Keratinocyte (primary cell): Measurements from ENCODE around the gene PEPD. TPM values are rescaled to one million over a fixed set of nuclear protein-coding genes. Genes with fewer than 3 reads are reported as not detected.

Source experiments
- DNase-seq: peaks from one replicate; pipeline ENCODE4 v3.0.0-alpha.2; 2011; ENCODE audit warnings: low read depth, missing footprints, low spot score
- FAIRE-seq: peaks from 2 replicates; lab custom pipeline; 2011; peaks lifted over from hg19 to GRCh38; lab: Jason Lieb, UNC
- H2AFZ ChIP-seq: 2 replicates; pipeline ENCODE4 v1.6.0; 2012; ENCODE audit warnings: low read length, control low read depth, inconsistent platforms; ENCODE audit not compliant: control insufficient read depth
- H3K27ac ChIP-seq: 2 replicates; pipeline ENCODE4 v1.5.1; 2011; ENCODE audit warnings: low read length; ENCODE audit not compliant: control insufficient read depth, insufficient read depth
- H3K27me3 ChIP-seq: 3 replicates; pipeline ENCODE4 v1.6.0; 2011; ENCODE audit warnings: low read length; ENCODE audit not compliant: control insufficient read depth, insufficient read depth; ENCODE audit errors: extremely low read depth
- H3K36me3 ChIP-seq, 2 experiments: 2 replicates in 1 of 2; 3 replicates in 1 of 2; pipeline ENCODE4 v1.5.1; 2011; ENCODE audit warnings: low read length in 2 of 2, mild to moderate bottlenecking in 1 of 2; ENCODE audit not compliant: control insufficient read depth in 2 of 2, insufficient read depth in 2 of 2; ENCODE audit errors: extremely low read depth in 1 of 2
- H3K4me1 ChIP-seq: 3 replicates; pipeline ENCODE4 v1.5.1; 2011; ENCODE audit warnings: low read length; ENCODE audit not compliant: control insufficient read depth, insufficient read depth; ENCODE audit errors: extremely low read depth
- H3K4me2 ChIP-seq: 3 replicates; pipeline ENCODE4 v1.6.0; 2011; ENCODE audit warnings: low read depth, low read length; ENCODE audit not compliant: control insufficient read depth, insufficient read depth; ENCODE audit errors: extremely low read depth
- H3K4me3 ChIP-seq, 3 experiments: fragments of 200-600 bp in 1 of 3; sonication (generic) in 1 of 3; 2 replicates in 2 of 3; 3 replicates in 1 of 3; pipeline ENCODE4 v1.5.1; 2011 to 2016; ENCODE audit warnings: low read length in 3 of 3, mild to moderate bottlenecking in 3 of 3, control low read depth in 2 of 3, inconsistent platforms in 1 of 3, low read depth in 1 of 3, mixed read lengths in 1 of 3, mixed run types in 1 of 3, moderate library complexity in 1 of 3; ENCODE audit not compliant: control insufficient read depth in 2 of 3, insufficient read depth in 2 of 3; ENCODE audit errors: extremely low read depth in 1 of 3
- H3K79me2 ChIP-seq: 2 replicates; pipeline ENCODE4 v1.6.0; 2012; ENCODE audit warnings: low read length; ENCODE audit not compliant: control insufficient read depth, insufficient read depth
- H3K9ac ChIP-seq: 3 replicates; pipeline ENCODE4 v1.6.0; 2011; ENCODE audit warnings: low read length; ENCODE audit not compliant: control insufficient read depth, insufficient read depth; ENCODE audit errors: extremely low read depth
- H3K9me1 ChIP-seq: 3 replicates; pipeline ENCODE4 v1.6.0; 2011; ENCODE audit warnings: low read length; ENCODE audit not compliant: control insufficient read depth, insufficient read depth; ENCODE audit errors: extremely low read depth
- H3K9me3 ChIP-seq: 2 replicates; pipeline ENCODE4 v1.5.1; 2012; ENCODE audit warnings: low read depth, low read length; ENCODE audit not compliant: control insufficient read depth
- H4K20me1 ChIP-seq: 3 replicates; pipeline ENCODE4 v1.6.0; 2011; ENCODE audit warnings: low read length; ENCODE audit not compliant: control insufficient read depth, insufficient read depth; ENCODE audit errors: extremely low read depth
- CTCF ChIP-seq, 3 experiments: IDR thresholded peaks in 1 of 3; conservative IDR thresholded peaks in 1 of 3; optimal IDR thresholded peaks in 1 of 3; 2 replicates in 2 of 3; 3 replicates in 1 of 3; pipeline versions ENCODE3 to v1.5.1; 2011; ENCODE audit warnings: low read length in 3 of 3, mild to moderate bottlenecking in 3 of 3, moderate library complexity in 2 of 3, control low read depth in 1 of 3, inconsistent platforms in 1 of 3; ENCODE audit not compliant: insufficient read depth in 2 of 3; ENCODE audit errors: extremely low read depth in 1 of 3
- EZH2 ChIP-seq: IDR thresholded peaks from one replicate; pipeline ENCODE4 v1.6.1; 2012; ENCODE audit warnings: inconsistent platforms, mild to moderate bottlenecking, low read length, moderate library complexity
- dilution Hi-C: fragments of 300-500 bp; cut with MboI; formaldehyde crosslinking; loops from one replicate; pipeline ENCODE4 v1.7.0; 2020; ENCODE audit warnings: low sequenced_read_pairs; ENCODE audit not compliant: extremely low pct_ligation_motif_present
- polyA plus RNA-seq, 5 experiments: library from polyadenylated mRNA; depleted of rRNA in 3 of 5; stranded (reverse) in 3 of 5; stranded (forward) in 1 of 5; unstranded in 1 of 5; fragments of >200 nt; gene quantifications; 1 replicate in 1 of 5; 2 replicates in 3 of 5; 3 replicates in 1 of 5; pipeline versions ENCODE4 v1.2.1 to v1.2.3, GENCODE V29; 2011 to 2012; ENCODE audit warnings: missing spikeins in 2 of 5, low read depth in 1 of 5, low replicate concordance in 1 of 5

PEPD gene
- polyA plus RNA-seq, 1 donor (not counting 4 experiments of a cell fraction or from before 2014, with no cell fraction given): 36.9 TPM

DNA sequence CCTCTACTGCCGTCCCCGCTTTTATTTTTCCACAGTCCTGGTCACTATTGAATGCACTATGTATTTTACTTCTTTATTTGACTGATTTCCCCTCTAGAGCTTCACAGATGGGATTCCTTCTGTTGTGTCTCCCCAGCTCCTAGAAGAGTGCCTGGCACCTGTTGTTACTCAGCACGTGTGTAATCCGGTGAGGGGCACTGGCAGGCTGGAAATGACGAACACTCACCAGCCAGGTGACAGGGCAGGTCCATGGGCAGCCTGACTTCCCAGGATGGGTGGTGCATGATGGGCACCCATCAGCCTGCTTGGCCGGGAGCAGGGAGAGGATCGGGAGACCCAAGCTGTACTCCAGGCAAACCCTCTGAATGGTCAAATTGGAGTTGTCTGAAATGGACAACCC is 80.9 kb downstream of the PEPD start:
- H2AFZ ChIP-seq: no peak overlapping the region
- no peaks in the 10 kb centered on the region for H3K79me2 ChIP-seq
- H3K9ac ChIP-seq: no peak overlapping the region
- dilution Hi-C loops: no loop called here
- no peak overlapping the region for H3K4me3 ChIP-seq
- no peak for TF ChIP-seq EZH2
- H3K4me2 ChIP-seq: no peak overlapping the region
- H3K36me3 ChIP-seq: peaks cover 0 to 3% of the 10 kb centered on the region in 2 experiments
- FAIRE-seq: no peak
- H3K9me1 ChIP-seq: no peaks in the 10 kb centered on the region
- no peaks in the 10 kb centered on the region for H3K27me3 ChIP-seq
- H4K20me1 ChIP-seq: no peaks in the 10 kb centered on the region
- no peaks in the 10 kb centered on the region for H3K9me3 ChIP-seq
- H3K27ac ChIP-seq: no peak overlapping the region
- no peak for DNase-seq
- H3K4me1 ChIP-seq: no peaks in the 10 kb centered on the region

DNA sequence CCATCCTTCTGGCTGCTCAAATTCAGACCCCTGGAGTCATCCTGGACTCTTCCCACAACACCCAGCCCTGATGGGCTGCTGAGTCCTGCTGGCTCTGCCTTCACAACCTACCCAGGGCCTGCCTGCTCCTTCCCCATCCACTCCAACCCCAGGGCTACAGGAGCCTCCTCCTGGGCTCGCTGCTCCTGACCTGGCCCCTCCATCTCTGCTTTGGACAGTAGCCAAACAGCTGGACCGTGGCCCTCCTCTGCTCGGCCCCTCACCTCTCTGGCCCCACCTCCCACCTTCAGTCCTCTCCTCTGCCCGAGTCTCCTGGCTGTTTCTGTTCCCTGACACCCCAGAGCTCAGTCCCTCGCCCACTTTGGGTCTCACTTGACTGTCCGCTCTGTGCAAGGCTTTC is 81.3 kb downstream of the PEPD start:
- no peaks in the 10 kb centered on the region for H4K20me1 ChIP-seq
- FAIRE-seq: no peak
- no peak overlapping the region for H3K4me2 ChIP-seq
- H3K9me3 ChIP-seq: no peaks in the 10 kb centered on the region
- no peak overlapping the region for H3K9ac ChIP-seq
- dilution Hi-C loops: no loop called here
- H3K27me3 ChIP-seq: no peaks in the 10 kb centered on the region
- DNase-seq: no peak
- no peak overlapping the region for H2AFZ ChIP-seq
- H3K36me3 ChIP-seq: peaks cover 0 to 6% of the 10 kb centered on the region in 2 experiments
- TF ChIP-seq EZH2 (no peak), CTCF (optimal IDR thresholded peaks at IDR 0.05 in 1 of 3, IDR thresholded peaks at IDR 0.05 in 1 of 3, conservative IDR thresholded peaks at IDR 0.05 in 1 of 3; ENCODE audit: extremely low read depth in 1 of 3, insufficient read depth in 2 of 3, low read length in 3 of 3) (no peak)
- no peak overlapping the region for H3K27ac ChIP-seq
- H3K79me2 ChIP-seq: no peaks in the 10 kb centered on the region
- no peaks in the 10 kb centered on the region for H3K9me1 ChIP-seq
- no peak overlapping the region for H3K4me3 ChIP-seq
- no peaks in the 10 kb centered on the region for H3K4me1 ChIP-seq
